CD4-positive, alpha-beta T cell treated with Interleukin-15 for 4 hours (primary cell): Measurements from ENCODE around the gene TIAM1.

Source experiments
- DNase-seq: peaks from one replicate; pipeline ENCODE4 v3.0.0-alpha.2; 2020; ENCODE audit warnings: low spot score

TIAM1 gene

DNA sequence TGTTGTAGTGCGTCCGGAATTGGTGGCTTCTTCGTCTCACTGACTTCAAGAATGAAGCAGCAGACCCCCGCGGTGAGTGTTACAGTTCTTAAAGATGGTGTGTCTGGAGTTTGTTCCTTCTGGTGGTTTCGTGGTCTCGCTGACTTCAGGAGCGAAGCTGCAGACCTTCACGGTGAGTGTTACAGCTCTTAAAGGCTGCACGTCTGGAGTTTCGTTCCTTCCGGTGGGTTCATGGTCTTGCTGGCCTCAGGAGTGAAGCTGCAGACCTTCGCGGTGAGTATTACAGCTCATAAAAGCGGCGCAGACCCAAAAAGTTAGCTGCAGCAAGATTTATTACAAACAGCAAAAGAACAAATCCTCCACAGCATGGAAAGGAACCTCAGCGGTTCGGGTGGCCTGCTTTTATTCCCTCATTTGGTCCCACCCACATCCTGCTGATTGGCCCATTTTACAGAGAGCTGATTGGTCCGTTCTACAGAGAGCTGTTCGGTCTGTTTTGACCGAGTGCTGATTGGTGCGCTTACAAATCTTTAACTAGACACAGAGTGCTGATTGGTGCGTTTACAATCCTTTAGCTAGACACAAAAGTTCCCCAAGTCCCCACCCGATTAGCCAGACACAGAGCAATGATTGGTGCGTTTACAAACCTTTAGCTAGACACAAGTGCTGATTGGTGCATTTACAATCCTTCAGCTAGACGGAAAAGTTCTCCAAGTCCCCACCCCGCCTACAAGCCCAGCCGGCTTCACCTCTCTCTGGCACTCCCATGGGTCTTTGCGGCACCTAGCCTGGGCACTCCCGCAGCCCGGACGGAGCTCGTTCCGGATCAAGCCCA is 256.2 kb downstream of the TIAM1 start:
- DNase-seq = no peak

- DNase-seq = no peak
Observed at GRCh38 chr21:31084689-31085088, 259.4 kb downstream of the TIAM1 start.

GRCh38 chr21:31078796-31079195 is 265.3 kb downstream of the TIAM1 start:
- DNase-seq = no peak

DNA sequence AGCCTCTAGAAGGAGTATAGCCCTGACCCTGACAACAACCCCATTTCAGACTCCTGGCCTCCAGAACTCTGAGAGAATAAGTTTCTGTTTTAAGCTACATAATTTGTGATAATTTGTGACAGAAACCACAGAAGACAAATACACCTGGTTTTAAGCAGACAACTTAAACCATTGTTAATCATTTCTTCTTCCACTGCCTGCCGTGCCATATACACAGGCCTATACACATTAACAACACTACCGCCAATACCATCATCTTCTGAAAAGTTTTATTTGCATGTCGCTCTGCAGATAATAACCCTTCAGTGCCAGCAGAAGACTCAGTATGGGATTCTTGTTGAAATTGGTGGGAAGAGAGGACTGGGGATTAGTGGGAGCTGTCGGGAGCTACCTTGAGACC is 265.8 kb downstream of the TIAM1 start:
- no peak for DNase-seq

GRCh38 chr21:31075848-31076247 is 268.2 kb downstream of the TIAM1 start:
- no peak for DNase-seq

GRCh38 chr21:31072533-31072932 is 271.5 kb downstream of the TIAM1 start:
- no peak for DNase-seq
